Measurements from ENCODE around the gene IQCE.
A peak's percentile ranks its signal among the peaks of the same experiment; 100 is the strongest.

The IQCE gene

DNA sequence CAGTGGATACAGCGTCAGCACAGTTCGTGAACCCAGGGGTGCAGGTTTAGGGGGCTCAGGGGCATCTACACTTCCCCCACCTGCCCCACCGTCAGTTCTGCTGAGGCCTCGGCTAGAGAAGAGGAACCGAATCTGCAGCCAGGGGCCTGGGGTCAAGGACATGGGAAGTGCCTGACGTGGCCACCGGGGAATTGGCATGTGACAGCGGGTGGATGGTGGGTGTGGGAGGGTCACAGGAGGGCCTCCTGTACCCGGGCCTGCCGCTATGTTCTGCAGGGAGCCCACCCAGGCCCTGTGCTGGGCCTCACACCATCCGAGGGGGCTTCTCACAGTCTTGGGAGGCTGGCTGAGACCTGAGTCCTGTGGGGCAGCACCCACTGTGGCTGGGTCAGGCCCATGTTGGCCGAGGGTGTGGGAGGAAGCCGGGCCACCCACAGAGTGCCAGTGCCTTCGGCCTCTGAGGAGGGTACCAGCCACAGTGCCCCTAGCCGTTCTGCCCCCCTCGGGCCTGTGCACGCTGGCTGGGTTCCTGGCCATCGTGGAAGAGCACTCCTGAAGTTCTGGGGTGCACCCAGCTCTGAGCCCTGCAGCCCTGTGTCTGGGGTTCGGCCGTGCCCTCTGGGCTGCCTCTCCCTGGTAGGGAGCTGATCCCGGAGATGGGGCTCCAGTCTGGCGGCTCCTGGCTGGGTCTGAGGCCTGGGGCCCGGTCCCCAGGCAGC lies 78.9 kb downstream of the IQCE start:
- TF ChIP-seq, protein P1, sequence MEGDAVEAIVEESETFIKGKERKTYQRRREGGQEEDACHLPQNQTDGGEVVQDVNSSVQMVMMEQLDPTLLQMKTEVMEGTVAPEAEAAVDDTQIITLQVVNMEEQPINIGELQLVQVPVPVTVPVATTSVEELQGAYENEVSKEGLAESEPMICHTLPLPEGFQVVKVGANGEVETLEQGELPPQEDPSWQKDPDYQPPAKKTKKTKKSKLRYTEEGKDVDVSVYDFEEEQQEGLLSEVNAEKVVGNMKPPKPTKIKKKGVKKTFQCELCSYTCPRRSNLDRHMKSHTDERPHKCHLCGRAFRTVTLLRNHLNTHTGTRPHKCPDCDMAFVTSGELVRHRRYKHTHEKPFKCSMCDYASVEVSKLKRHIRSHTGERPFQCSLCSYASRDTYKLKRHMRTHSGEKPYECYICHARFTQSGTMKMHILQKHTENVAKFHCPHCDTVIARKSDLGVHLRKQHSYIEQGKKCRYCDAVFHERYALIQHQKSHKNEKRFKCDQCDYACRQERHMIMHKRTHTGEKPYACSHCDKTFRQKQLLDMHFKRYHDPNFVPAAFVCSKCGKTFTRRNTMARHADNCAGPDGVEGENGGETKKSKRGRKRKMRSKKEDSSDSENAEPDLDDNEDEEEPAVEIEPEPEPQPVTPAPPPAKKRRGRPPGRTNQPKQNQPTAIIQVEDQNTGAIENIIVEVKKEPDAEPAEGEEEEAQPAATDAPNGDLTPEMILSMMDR (IDR thresholded peaks at IDR 0.05; ENCODE audit: low read depth, low read length): no peak
- no peak overlapping the region for H3K4me3 ChIP-seq (ENCODE audit: low read depth, low read length)

DNA sequence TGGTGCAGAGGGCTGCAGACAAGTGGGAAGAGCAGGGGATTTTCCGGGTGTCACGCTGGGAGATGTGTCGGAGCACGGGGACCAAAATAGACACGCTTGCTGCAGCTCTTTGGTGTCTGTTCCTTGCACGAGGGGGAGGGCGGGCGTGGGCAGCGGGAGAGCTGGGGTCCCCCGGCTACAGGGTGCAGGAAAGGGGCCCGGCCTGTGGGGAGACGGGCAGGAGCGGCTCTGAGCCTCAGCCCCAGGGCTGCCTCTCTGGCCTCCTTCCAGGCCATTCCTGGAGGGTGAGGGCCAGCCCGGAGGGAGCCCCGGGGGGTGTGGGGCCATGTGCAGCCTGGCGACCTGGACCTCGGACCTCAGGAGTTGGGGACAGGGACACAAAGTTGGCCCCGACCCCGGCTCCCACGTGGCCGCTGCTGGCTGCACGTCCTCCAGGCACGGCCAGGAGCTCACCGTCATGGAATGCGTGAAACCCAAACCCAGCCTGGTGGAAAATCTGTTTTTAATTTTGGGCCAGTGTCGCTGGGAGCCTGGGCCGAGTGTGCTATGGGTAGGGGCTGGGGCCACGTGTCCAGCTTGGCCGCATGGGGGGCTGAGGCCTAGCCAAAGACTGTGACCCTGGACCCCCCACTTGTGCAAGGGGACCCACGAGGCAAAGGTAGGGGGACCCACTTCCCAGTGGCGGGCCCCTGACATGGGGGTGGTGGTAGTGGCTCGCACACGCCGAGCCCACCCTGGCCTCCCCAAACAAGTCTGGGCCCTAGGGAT lies 79.6 kb downstream of the IQCE start:
- H3K4me3 ChIP-seq (ENCODE audit: low read depth, low read length): no peak overlapping the region
- TF ChIP-seq, protein P1 (IDR thresholded peaks at IDR 0.05; ENCODE audit: low read depth, low read length): no peak

DNA sequence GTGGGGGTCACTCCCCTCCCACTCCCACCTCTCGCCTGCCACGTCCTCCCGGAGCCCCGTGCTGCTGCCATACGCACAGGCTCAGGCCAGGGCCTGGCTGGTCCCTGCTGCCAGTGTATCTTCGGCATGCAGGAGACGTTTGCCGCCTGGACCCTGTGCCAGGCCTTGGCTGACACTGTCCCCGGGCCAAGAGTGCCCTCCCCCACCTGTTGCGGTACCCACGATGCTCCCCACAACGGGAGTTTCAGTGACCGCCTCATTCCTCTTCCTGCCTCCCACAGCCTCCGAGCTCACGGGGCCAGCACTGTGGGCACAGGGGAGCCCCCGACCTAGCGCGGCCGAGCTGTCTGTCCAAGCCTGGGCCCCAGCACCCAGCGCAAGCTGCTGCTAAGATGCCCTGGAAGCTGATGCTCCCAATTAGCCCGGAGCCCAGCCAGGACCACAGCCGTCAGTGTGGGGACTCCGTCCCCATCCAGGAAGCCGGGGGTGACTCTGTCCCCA lies 80.5 kb downstream of the IQCE start:
- TF ChIP-seq, protein P1 (IDR thresholded peaks at IDR 0.05; ENCODE audit: low read depth, low read length): no peak
- H3K4me3 ChIP-seq (ENCODE audit: low read depth, low read length): no peak overlapping the region

DNA sequence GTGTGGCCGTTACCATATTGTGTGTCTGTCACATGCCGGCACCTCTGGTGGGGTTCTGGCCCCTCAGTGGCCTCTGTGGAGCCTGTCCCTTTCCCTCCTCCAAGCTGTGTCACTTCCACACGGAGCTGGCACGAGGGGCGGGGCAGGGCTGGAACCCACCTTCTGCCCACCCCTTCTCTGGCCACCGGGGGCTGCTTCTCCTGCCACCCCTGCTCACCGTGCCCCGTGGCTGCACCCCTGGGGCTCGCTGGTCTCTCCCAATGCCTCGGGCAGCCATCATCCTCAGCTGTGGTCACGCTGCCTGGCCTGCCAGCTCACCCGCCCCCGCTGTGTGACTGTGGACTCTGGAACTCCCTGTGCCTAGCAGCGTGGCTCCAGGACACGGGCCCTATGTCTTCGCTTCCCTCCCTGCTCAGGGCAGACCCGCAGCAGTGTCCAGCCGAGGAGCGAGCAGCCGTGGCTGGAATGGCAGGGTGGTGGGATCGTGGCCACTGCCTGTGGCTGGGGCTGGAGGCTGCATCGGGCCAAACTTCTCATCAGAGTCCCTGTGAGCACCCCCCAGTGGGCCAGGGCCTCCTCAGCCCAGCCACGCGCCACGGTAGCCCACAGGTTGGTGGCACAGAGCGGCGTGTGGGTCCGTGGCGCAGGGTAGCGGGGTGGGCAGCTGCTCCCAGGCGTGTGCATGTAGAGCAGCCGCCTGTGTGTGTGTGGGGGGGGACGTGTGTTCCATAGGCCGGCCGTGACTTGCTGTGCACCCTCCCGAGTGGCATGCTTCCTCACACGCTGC lies 81.1 kb downstream of the IQCE start:
- TF ChIP-seq, protein P1 (IDR thresholded peaks at IDR 0.05; ENCODE audit: low read depth, low read length): no peak
- no peak overlapping the region for H3K4me3 ChIP-seq (ENCODE audit: low read depth, low read length)

DNA sequence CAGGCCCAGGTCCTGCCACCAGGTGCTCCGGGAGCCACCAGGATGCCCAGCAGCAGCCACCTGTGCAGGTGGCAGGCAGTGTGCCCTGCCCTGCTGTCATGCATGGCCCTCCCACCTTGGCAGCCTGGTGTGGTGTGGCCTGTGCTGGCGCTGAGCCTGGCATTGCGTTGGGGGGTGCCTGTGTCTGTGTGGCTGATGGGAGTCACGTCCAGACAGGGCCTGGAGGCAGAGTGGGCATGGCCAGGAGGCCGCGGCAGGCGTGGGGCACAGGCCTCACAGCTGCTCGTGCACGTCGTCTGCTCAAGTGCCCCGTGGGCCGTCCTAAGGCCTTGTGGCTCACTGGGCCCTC lies 81.7 kb downstream of the IQCE start:
- TF ChIP-seq, protein P1 (IDR thresholded peaks at IDR 0.05; ENCODE audit: low read depth, low read length): no peak
- no peak overlapping the region for H3K4me3 ChIP-seq (ENCODE audit: low read depth, low read length)

DNA sequence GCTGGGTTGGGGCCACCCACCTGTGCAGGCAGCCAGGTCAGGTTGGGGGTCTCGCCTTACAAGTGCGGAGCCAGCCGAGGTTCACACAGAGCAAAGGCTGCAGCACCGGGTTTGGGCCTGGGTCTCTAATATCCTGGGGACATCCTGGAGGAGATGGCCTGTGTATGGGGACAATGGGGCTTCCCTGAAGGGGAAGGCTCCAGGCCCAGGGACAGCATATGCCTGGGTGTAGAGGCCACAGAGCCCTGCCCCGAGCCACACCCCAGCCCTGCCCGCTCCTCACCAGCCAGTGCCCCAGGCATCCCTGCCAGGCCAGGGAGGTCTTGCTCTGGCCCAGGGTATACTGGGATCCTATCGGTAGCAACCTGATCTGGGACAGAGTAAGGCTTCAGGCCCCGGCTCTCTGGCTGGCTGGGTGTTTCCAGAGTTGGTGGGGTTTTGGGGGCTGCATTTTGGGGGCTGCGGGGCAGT lies 82.1 kb downstream of the IQCE start:
- TF ChIP-seq, protein P1 (IDR thresholded peaks at IDR 0.05; ENCODE audit: low read depth, low read length): no peak
- 0 out of 2 replicates have a peak overlapping the region, but pooled peaks have one; percentile 10 for H3K4me3 ChIP-seq (ENCODE audit: low read depth, low read length)

Data from WI38 (cell line).